Fibroblast of lung (primary cell): ENCODE measurements around the gene CD79B. TPM values are rescaled to one million over a fixed set of nuclear protein-coding genes. Genes with fewer than 3 reads are reported as not detected.

ENCODE experiments used
- DNase-seq, 2 donors: peaks; one replicate each; pipeline versions ENCODE4 v3.0.0 to v3.0.0-alpha.2; 2010; ENCODE audit warnings: low read depth in 2 of 2
- H2AFZ ChIP-seq: 2 replicates; pipeline ENCODE4 v1.5.1; 2012; ENCODE audit warnings: low read length, control low read depth, inconsistent platforms
- H3K27ac ChIP-seq: 2 replicates; pipeline ENCODE4 v1.5.1; 2011; ENCODE audit warnings: low read length, control low read depth; ENCODE audit not compliant: insufficient read depth
- H3K27me3 ChIP-seq: 2 replicates; pipeline ENCODE4 v1.5.1; 2011; ENCODE audit warnings: mild to moderate bottlenecking, low read length; ENCODE audit not compliant: control insufficient read depth, insufficient read depth
- H3K36me3 ChIP-seq: 2 replicates; pipeline ENCODE4 v1.5.1; 2011; ENCODE audit warnings: low read length; ENCODE audit not compliant: control insufficient read depth, insufficient read depth
- H3K4me1 ChIP-seq: 2 replicates; pipeline ENCODE4 v1.5.1; 2011; ENCODE audit warnings: low read length; ENCODE audit not compliant: control insufficient read depth, insufficient read depth; ENCODE audit errors: extremely low read depth
- H3K4me2 ChIP-seq: 2 replicates; pipeline ENCODE4 v1.5.1; 2011; ENCODE audit warnings: low read length, control low read depth; ENCODE audit not compliant: insufficient read depth; ENCODE audit errors: extremely low read depth
- H3K4me3 ChIP-seq, 4 experiments: fragments of 200-600 bp in 1 of 4; sonication (generic) in 1 of 4; replicated peaks in 1 of 4; 2 replicates each; pipeline ENCODE4 v1.5.1; 2011 to 2016; ENCODE audit warnings: low read length in 4 of 4, low read depth in 3 of 4, mild to moderate bottlenecking in 3 of 4, control low read depth in 2 of 4, inconsistent platforms in 1 of 4, mixed read lengths in 1 of 4; ENCODE audit not compliant: insufficient read depth in 1 of 4; ENCODE audit errors: control extremely low read depth in 1 of 4
- H3K79me2 ChIP-seq: 2 replicates; pipeline ENCODE4 v1.5.1; 2012; ENCODE audit warnings: mild to moderate bottlenecking, low read length, inconsistent platforms; ENCODE audit not compliant: control insufficient read depth, insufficient read depth
- H3K9ac ChIP-seq: 2 replicates; pipeline ENCODE4 v1.5.1; 2011; ENCODE audit warnings: mild to moderate bottlenecking, low read length, control low read depth; ENCODE audit not compliant: insufficient read depth
- H3K9me3 ChIP-seq: 2 replicates; pipeline ENCODE4 v1.5.1; 2012; ENCODE audit warnings: low read depth, low read length; ENCODE audit not compliant: control insufficient read depth, insufficient read depth
- H4K20me1 ChIP-seq: 2 replicates; pipeline ENCODE4 v1.5.1; 2011; ENCODE audit warnings: low read length; ENCODE audit not compliant: control insufficient read depth, insufficient read depth; ENCODE audit errors: extremely low read depth
- CTCF ChIP-seq, 2 donors: IDR thresholded peaks in 1 of 2; conservative IDR thresholded peaks in 1 of 2; 1 replicate in 1 of 2; 2 replicates in 1 of 2; pipeline ENCODE4 v1.5.1; 2011 to 2012; ENCODE audit warnings: low read length in 2 of 2, control low read depth in 1 of 2, inconsistent platforms in 1 of 2, low read depth in 1 of 2, mild to moderate bottlenecking in 1 of 2
- EZH2 ChIP-seq: IDR thresholded peaks from 2 replicates; pipeline ENCODE4 v1.5.1; 2012; ENCODE audit warnings: low read length, control low read depth, mild to moderate bottlenecking; ENCODE audit errors: missing control alignments
- polyA plus RNA-seq, 2 donors: library from polyadenylated mRNA; depleted of rRNA in 1 of 2; stranded (reverse) in 1 of 2; unstranded in 1 of 2; fragments of >200 nt; gene quantifications; 2 replicates each; pipeline ENCODE4 v1.2.1, GENCODE V29; 2011 to 2012; ENCODE audit warnings: missing spikeins in 1 of 2
- total RNA-seq: library from RNA; depleted of rRNA; stranded (reverse); fragments of >200 nt; gene quantifications from 2 replicates; pipeline ENCODE4 v1.2.1, GENCODE V29; 2014

Gene CD79B
- total and polyA plus RNA-seq, 2 donors (not counting 1 experiment from before 2014, with no cell fraction given) = 0.17 to 0.72 TPM

DNA sequence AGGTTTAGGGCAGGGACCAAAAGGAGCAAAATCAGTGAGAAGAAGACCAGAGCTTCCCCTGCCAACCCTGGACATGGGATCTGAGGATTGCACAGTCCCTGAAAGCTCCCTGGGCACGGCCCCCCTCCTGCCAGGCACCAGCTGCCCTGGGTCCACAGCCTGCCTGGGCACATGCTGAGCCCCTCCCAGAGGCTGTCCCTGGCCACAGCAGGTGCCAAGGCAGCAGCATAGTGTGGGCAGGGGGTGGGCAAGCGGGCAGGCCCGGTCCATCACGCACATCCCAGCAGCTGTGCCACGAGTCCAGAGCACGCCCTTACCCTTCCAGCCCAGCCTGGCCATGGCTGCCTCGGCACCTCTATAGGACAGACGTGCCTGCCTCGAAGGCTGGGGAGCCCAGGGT lies 27.9 kb upstream of the CD79B start:
- TF ChIP-seq CTCF (conservative IDR thresholded peaks at IDR 0.05 in 1 of 2, IDR thresholded peaks at IDR 0.05 in 1 of 2; ENCODE audit: low read depth in 1 of 2, low read length in 2 of 2) = no peak
- no peak for TF ChIP-seq EZH2
- H4K20me1 ChIP-seq = no peaks in the 10 kb centered on the region
- no peak overlapping the region for H2AFZ ChIP-seq
- no peaks in the 10 kb centered on the region for H3K27me3 ChIP-seq
- H3K4me3 ChIP-seq = no peak overlapping the region
- H3K9ac ChIP-seq = no peak overlapping the region
- no peaks in the 10 kb centered on the region for H3K36me3 ChIP-seq
- H3K9me3 ChIP-seq = no peaks in the 10 kb centered on the region
- H3K79me2 ChIP-seq = no peaks in the 10 kb centered on the region
- no peak overlapping the region for H3K27ac ChIP-seq
- no peak for DNase-seq
- H3K4me2 ChIP-seq = no peak overlapping the region
- H3K4me1 ChIP-seq = no peaks in the 10 kb centered on the region

DNA sequence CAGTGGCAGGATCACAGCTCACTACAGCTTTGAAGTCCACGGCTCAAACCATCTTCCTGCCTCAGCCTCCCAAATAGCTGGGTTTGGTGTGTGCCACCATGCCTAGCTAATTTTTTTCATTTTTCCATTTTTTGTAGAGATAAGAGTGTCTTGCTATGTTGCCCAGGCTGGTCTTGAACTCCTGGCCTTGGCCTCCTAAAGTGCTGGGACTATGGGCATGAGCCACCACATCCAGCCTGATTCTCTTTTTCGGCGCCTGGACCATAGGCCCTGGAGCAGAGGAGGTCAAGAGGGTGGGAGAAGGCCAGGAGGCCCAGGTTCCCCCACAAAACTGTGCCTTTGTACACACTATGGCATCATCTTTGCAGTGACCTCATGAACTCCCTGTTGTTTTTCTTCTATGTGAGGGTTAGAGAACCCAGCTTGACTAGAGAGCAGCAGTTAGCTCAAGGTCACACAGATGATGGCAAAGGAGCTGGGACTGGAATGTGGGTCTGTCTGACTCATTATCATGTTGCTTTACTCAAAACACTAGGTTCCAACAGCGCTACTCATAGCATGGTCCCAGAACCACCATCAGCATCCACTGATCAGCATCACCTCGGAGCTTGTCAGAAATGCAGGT lies 24.3 kb upstream of the CD79B start:
- no peaks in the 10 kb centered on the region for H4K20me1 ChIP-seq
- peak; percentile 44 to 63 for DNase-seq
- H3K4me1 ChIP-seq = no peaks in the 10 kb centered on the region
- no peak overlapping the region for H3K4me2 ChIP-seq
- H3K27ac ChIP-seq = no peak overlapping the region
- no peaks in the 10 kb centered on the region for H3K36me3 ChIP-seq
- no peak overlapping the region for H2AFZ ChIP-seq
- no peaks in the 10 kb centered on the region for H3K79me2 ChIP-seq
- TF ChIP-seq EZH2 = no peak
- TF ChIP-seq CTCF (conservative IDR thresholded peaks at IDR 0.05 in 1 of 2, IDR thresholded peaks at IDR 0.05 in 1 of 2; ENCODE audit: low read depth in 1 of 2, low read length in 2 of 2) = no peak
- no peak overlapping the region for H3K9ac ChIP-seq
- H3K4me3 ChIP-seq = no peak overlapping the region
- no peaks in the 10 kb centered on the region for H3K27me3 ChIP-seq
- no peaks in the 10 kb centered on the region for H3K9me3 ChIP-seq

GRCh38 chr17:63955791-63956190 lies 23.7 kb upstream of the CD79B start:
- Histone ChIP-seq H3K4me1 (no peaks in the 10 kb centered on the region), H2AFZ (no peak overlapping the region), H3K36me3 (no peaks in the 10 kb centered on the region), H3K27me3 (no peaks in the 10 kb centered on the region), H3K27ac (no peak overlapping the region), H4K20me1 (no peaks in the 10 kb centered on the region), H3K9me3 (no peaks in the 10 kb centered on the region), H3K9ac (no peak overlapping the region), H3K4me2 (no peak overlapping the region), H3K4me3 (no peak overlapping the region), H3K79me2 (no peaks in the 10 kb centered on the region)
- DNase-seq = no peak
- TF ChIP-seq EZH2 = no peak
- no peak for TF ChIP-seq CTCF (conservative IDR thresholded peaks at IDR 0.05 in 1 of 2, IDR thresholded peaks at IDR 0.05 in 1 of 2; ENCODE audit: low read depth in 1 of 2, low read length in 2 of 2)
